Stimulated activated CD8-positive, alpha-beta memory T cell treated with anti-CD3 and anti-CD28 coated beads, Interleukin-15, amount 100 ng/mL, for 1 hour (primary cell): ENCODE results near the gene METTL27.
"Not testable (repeated sequence)": the region's sequence is repeated elsewhere in the genome, so short reads cannot be mapped to it uniquely, and the experiment has no call there.

Experiments used
- DNase-seq: peaks from one replicate; pipeline ENCODE4 v3.0.0-alpha.2; 2020; ENCODE audit warnings: low read depth

Gene METTL27

GRCh38 chr7:73838642-73839041, 3.7 kb downstream of the METTL27 start:
- DNase-seq, result no peak

DNA sequence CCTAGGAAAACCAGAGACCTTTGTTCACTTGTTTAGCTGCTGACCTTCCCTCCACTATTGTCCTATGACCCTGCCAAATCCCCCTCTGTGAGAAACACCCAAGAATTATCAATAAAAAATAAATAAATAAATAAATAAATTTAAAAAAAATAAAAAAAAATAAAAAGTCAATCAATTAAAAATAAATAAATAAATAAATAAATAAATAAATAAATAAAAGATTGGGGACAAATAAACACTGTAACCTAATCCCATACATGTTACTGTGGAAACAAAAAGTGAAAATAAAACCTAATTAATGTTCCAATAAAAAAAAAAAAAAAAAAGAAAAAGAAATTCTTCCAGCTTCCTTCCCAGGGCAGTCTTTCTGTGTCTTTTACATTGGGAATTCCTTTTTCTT, 5.1 kb downstream of the METTL27 start:
- not testable (repeated sequence) for DNase-seq

- DNase-seq, result no peak
Measured at GRCh38 chr7:73834626-73835191, 7.6 kb downstream of the METTL27 start.

DNA sequence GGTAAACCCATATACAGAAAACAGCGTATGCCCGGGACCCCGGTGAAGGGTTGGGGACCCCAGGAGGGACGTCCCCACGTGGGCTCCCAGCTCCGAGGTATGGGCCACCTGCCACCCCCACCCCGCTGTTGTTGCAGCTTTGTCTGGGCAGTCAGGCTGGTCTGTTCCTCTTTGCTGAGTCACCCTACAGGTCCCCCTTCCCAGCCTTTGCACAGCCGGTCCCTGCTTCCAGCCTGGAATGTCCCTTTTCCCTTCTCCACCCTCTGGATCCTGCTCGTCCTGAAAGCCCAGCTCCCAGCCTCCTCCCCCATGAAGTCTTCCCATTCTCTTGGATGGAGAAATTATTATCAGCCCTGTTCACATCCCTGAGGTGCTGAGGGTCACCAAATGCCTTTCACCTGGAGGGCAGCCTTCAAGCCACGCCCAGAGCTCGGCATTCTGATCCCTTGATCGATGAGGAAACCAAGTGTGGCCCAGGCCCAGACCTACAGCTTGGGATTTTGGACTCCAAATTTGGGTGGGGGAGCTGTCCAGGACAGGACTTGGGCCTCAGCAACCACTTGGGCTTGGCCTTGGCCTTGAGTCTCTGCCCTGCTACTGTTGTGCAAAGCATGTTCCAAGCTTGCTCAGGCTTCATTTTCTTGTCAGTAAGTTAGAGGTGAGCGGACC, 8.9 kb downstream of the METTL27 start:
- DNase-seq, result no peak

DNA sequence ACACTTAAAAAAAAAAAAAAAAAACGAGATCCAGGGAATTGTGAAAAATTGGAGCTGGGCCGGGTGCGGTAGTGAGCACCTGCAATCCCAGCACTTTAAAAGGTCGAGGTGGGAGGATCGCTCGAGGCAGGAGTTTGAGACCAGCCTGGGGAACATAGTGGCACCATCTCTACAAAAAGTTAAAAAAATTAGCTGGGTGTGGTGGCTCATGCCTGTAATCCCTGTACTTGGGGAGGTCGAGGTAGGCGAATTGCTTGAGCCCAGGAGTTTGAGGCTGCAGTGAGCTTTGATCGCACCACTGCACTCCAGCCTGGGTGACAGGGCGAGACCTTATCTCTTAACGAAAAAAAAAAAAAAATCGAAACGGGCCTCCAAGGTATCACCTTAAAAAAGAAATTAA, 9.5 kb downstream of the METTL27 start:
- DNase-seq, result no peak

DNA sequence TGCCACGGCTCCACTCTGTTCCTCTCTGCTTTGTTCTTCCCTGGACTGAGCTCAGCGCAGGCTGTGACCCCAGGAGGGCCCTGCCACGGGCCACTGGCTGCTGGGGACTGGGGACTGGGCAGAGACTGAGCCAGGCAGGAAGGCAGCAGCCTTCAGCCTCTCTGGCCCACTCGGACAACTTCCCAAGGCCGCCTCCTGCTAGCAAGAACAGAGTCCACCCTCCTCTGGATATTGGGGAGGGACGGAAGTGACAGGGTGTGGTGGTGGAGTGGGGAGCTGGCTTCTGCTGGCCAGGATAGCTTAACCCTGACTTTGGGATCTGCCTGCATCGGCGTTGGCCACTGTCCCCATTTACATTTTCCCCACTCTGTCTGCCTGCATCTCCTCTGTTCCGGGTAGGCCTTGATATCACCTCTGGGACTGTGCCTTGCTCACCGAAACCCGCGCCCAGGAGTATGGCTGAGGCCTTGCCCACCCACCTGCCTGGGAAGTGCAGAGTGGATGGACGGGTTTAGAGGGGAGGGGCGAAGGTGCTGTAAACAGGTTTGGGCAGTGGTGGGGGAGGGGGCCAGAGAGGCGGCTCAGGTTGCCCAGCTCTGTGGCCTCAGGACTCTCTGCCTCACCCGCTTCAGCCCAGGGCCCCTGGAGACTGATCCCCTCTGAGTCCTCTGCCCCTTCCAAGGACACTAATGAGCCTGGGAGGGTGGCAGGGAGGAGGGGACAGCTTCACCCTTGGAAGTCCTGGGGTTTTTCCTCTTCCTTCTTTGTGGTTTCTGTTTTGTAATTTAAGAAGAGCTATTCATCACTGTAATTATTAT, 10.3 kb downstream of the METTL27 start:
- DNase-seq, result no peak

DNA sequence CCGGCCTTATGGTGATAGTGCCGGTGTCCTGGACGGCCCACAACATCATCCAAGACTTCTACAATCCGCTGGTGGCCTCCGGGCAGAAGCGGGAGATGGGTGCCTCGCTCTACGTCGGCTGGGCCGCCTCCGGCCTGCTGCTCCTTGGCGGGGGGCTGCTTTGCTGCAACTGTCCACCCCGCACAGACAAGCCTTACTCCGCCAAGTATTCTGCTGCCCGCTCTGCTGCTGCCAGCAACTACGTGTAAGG, 10.8 kb downstream of the METTL27 start:
- DNase-seq, result no peak

GRCh38 chr7:73830681-73831583, 11.4 kb downstream of the METTL27 start, which contains the start of gene CLDN4:
Gene CLDN4 (plus strand): TSS chr7:73830996. CDS start chr7:73831202, 206 bp downstream.
- DNase-seq, result no peak

GRCh38 chr7:73829921-73830680, 12.2 kb downstream of the METTL27 start:
- DNase-seq, result no peak

DNA sequence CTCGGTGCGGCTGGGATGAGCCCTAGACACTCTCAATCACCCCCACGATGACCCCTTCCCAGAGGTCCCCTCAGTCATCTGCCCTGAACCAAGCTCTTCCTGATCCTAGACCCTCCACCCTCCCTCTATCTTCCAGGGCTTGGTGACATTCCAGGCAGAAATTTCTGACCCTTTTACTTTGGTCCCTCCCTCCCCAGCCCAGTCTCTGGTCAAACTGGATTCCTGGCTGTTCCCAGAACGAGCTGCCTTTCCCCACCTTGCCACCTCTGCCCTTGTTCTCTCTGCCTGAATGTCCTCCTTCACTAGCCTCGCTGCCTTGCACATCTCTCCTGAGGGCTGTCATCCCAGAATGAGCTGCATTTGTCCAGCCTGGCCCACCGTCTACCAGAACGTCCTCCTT, 12.8 kb downstream of the METTL27 start:
- no peak for DNase-seq

DNA sequence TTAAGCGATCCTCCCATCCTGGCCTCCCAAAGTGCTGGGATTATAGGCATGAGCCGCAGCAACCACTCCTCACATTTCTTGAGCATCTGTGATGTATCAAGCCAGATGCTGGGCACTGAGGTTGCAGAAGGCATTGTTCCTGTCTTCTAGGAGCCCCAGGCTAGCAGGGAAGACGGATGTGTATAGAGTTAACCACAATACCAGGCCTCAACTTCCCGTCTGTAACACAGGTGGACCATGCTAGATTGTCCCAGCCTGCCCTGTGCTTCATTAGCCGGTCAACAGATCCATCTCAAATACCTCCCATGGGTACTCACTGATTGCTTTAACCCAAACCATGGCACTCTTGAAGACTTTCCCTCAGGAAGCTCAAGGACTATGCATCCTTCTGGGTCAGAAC, 13.3 kb downstream of the METTL27 start:
- DNase-seq, result no peak

DNA sequence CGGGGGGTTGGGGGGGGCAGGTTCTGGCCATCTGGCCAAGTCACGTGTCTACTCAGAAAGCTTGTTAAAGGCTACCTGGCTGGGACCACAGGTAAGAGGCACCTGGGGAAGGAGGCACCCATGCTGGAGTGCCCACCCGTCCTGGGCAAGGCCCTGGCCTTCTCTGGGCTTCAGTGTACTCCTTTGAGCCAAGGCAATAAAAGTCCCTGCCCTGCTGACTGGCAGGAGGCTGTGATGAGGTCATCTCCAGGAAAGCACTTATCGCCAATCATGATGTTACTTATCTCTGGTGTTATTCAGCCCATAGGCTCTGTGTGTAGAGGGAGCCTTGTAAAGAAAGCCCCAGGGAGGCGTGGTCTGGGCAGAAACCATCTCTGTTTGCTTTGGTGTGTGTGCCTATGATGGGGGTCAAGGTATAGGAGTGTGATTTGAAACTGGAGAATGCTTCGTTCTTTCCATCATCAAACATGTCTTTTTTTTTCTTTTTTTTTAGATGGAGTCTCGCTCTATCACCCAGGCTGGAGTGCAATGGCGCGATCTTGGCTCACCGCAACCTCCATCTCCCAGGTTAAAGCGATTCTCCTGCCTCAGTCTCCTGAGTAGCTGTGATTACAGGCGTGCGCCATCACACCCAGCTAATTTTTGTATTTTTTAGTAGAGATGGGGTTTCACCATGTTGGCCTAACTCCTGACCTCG, 14.1 kb downstream of the METTL27 start:
- DNase-seq, result no peak

DNA sequence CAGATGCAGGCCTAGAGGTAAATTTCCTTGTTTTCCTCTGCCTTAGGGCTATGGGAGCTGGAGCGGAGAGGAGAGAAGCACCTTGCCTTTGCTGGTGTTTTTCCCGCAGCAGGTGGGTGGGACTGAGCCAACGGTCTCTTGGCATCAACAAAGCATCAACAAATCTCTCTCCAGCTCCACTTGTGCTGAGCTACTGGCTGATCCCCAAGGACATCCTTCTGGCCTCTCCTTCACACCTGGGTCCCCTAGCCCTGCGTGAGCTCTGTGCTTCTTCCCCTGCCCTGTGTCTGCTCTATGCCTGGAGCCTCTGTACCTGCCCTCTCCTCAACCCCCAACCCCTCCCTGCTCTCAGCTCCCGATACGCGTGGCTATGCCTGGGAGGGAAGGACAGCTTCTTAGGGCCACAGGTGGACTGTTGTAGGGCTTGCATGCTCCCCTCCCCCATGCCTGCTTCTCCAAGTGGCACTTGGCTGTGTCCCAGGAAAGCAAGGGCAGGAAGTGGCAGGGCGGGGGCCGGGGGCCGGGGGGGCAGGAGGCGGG, 14.7 kb downstream of the METTL27 start:
- DNase-seq, result no peak

DNA sequence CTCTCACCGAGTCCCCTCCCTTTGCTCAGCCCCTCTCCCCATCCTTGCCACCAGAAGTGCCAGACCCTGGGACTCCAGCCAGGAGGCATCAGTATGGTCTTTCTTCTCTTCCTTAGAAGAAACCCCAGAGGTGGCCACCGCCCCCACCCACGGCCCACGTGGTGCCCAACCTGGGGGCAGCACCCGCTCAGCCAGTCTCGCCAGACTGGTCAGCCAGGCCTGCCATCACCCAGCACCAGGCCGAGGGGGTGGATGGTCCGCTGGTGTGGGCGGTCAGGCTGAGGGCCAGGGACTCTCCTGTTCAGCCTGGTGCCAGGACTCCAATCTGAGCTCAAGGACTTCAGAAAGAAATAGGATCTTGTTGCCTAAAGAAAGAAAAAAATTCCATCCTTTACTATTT, 17.3 kb downstream of the METTL27 start:
- DNase-seq, result no peak

DNA sequence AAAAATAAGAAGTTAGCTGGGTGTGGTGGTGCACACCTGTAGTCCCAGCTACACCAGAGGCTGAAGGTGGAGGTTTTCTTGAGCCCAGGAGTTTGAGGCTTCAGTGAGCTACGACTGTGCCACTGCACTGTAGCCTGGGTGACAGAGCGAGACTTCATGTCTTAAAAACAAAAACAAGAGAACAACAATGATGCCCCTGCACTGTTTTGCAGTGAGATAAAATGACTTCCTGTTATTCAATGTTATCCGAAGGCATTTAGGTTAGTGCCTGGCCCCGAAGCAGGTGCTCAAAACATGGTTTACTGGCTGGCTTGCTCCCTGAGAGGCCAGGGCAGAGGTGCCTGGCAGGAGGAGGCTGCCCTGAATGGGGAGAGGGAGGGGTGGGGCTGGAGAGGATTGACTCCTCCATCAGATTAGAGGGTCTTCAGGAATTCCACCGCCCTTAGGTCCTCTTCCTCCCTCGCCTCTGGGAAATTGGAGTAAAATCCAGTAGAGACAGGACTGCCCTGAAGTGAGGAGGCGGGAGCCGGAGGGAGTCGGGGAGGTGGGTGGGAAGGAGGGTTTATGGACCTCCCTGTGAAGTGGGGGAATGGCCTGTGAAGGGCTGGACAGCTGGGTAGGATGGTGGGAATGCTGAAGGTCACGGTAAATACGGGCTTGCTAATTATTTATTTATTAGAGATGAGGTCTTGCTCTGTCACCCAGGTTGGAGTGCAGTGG, 18.3 kb downstream of the METTL27 start:
- DNase-seq, result no peak

- no peak for DNase-seq
Measured at GRCh38 chr7:73823257-73823656, 19.1 kb downstream of the METTL27 start.

DNA sequence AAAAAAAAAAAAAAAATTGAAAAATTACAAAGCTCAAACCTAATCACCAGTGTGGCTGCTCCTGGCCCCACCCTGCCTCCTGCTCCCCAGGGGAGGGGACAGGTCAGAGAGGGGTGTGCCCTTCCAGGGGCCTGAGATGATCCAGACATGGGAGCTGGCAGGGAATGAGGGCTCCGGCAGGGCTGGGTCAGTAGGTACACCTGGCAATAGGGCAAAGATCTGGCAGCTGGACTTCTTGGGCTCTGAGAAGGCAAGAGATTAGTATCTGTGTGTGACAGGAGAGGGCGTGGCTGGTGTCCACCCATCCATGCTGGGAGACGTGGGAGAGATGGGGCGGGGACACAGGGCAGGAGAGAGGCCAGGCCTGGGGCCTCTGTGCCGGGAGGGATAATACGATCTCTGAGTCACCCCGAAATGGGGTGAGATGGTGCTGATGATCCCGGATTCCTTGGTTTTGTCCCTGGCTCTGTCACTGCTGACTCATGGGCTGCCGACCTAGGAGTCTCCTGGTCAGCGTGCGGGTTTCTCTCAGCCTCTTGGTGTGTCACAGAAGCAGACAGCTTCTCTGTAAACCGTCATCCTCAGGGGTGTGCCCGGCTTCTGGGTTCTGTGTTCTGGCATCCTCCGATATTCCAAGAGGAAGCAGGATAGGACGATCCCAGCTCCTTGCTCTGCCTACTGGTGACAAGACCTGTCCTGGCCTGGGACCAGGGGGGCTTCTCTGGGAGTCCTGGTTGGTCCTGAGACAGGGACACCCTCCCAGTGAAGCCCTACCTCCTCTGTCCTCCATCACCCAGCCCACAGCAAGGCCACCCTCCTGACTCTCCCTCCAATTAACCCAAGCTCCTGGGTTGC, 19.8 kb downstream of the METTL27 start:
- no peak for DNase-seq

DNA sequence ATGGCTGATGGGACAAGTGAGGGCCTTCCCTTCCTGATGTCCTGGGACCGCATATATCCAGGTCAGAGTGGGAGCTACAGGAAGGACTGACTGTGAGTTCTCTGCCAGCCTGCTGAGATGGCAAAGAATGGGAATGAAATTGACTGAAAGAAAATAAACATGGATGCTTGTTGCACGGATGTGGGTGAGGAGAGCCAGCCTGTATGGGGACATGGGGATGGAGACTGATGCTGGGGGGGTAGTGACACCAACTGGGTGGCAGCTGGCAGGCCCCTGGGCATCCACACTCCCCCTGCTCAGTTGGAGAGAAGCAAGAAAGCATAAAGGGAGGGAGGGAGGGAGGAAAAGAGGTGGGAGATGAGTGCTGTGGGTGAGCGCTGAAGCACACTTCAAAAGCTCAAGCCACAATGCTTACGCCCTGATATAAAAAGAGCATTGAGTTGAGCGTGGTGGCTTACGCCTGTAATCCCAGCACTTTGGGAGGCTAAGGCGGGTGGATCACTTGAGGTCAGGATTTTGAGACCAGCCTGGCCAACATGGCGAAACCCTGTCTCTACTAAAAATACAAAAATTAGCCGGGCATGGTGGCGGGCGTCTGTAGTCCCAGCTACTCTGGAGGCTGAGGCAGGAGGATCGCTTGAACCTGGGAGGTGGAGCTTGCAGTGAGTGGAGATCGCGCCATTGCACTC, 20.6 kb downstream of the METTL27 start:
- not testable (repeated sequence) for DNase-seq

GRCh38 chr7:73820013-73820412, 22.3 kb downstream of the METTL27 start:
- no peak for DNase-seq
